Measurements from ENCODE around the gene ARID4B. TPM values are rescaled to one million over a fixed set of nuclear protein-coding genes. Genes with fewer than 3 reads are reported as not detected.

Gene ARID4B
- total RNA-seq, 2 experiments from 2014 or later = 28.7 to 44.9 TPM

GRCh38 chr1:235246022-235246948 is 81.7 kb downstream of the ARID4B start:
- H3K4me3 ChIP-seq (ENCODE audit: low read depth, low read length, poor library complexity, severe bottlenecking) = no peak overlapping the region
- H3K4me1 ChIP-seq (ENCODE audit: insufficient read depth, low read length, poor library complexity, severe bottlenecking) = no peaks in the 10 kb centered on the region
- H2AFZ ChIP-seq (ENCODE audit: low read length) = no peak overlapping the region
- no peak overlapping the region for H3K27ac ChIP-seq (ENCODE audit: low read depth, low read length, poor library complexity, severe bottlenecking)
- H3K4me2 ChIP-seq (ENCODE audit: low read length) = no peak overlapping the region
- TF ChIP-seq CTCF (conservative IDR thresholded peaks at IDR 0.05; ENCODE audit: low read length) (no peak), EZH2phosphoT487 (IDR thresholded peaks at IDR 0.05; ENCODE audit: borderline replicate concordance, low read depth, low read length) (no peak)
- intact Hi-C loops (cut with micrococcal nuclease; ENCODE audit: unreplicated experiment) = no loop called here
- H3K79me2 ChIP-seq (ENCODE audit: insufficient read depth, low read depth, low read length) = 0 out of 2 replicates have a peak, but pooled peaks cover 5% of the 10 kb centered on the region
- H4K20me1 ChIP-seq (ENCODE audit: insufficient read depth, low read length) = no peaks in the 10 kb centered on the region
- H3K9me3 ChIP-seq (ENCODE audit: low read length) = no peaks in the 10 kb centered on the region
- BruUV-seq (replicated peaks) = no TSS peak
- no peak for DNase-seq (ENCODE audit: low spot score)
- no peaks in the 10 kb centered on the region for H3K9me2 ChIP-seq (ENCODE audit: insufficient read depth, low read length)
- peaks cover 43% of the 10 kb centered on the region for H3K36me3 ChIP-seq (ENCODE audit: insufficient read depth, low read length)
- POLR2A ChIA-PET = interaction anchor here (0.6 to 1.1 kb wide), 3 partner anchors 12 to 717 kb away, joined by 3 to 6 read pairs (median 4); no protein-coding TSS in a partner anchor
- CTCF ChIA-PET (ENCODE audit: unreplicated experiment) = no interaction called here

- H3K79me2 ChIP-seq (ENCODE audit: insufficient read depth, low read depth, low read length) = 0 out of 2 replicates have a peak, but pooled peaks cover 5% of the 10 kb centered on the region
- no peaks in the 10 kb centered on the region for H3K4me1 ChIP-seq (ENCODE audit: insufficient read depth, low read length, poor library complexity, severe bottlenecking)
- no peaks in the 10 kb centered on the region for H4K20me1 ChIP-seq (ENCODE audit: insufficient read depth, low read length)
- H3K4me3 ChIP-seq (ENCODE audit: low read depth, low read length, poor library complexity, severe bottlenecking) = no peak overlapping the region
- intact Hi-C loops (cut with micrococcal nuclease; ENCODE audit: unreplicated experiment) = no loop called here
- H3K36me3 ChIP-seq (ENCODE audit: insufficient read depth, low read length) = peaks cover 42% of the 10 kb centered on the region
- H3K9me2 ChIP-seq (ENCODE audit: insufficient read depth, low read length) = no peaks in the 10 kb centered on the region
- no peak overlapping the region for H3K4me2 ChIP-seq (ENCODE audit: low read length)
- ChIA-PET POLR2A (no interaction called here), CTCF (ENCODE audit: unreplicated experiment) (no interaction called here)
- H3K9me3 ChIP-seq (ENCODE audit: low read length) = no peaks in the 10 kb centered on the region
- BruUV-seq (replicated peaks) = no TSS peak
- no peak for DNase-seq (ENCODE audit: low spot score)
- TF ChIP-seq EZH2phosphoT487 (IDR thresholded peaks at IDR 0.05; ENCODE audit: borderline replicate concordance, low read depth, low read length) (no peak), CTCF (conservative IDR thresholded peaks at IDR 0.05; ENCODE audit: low read length) (no peak)
- no peak overlapping the region for H2AFZ ChIP-seq (ENCODE audit: low read length)
- H3K27ac ChIP-seq (ENCODE audit: low read depth, low read length, poor library complexity, severe bottlenecking) = no peak overlapping the region
Observed at GRCh38 chr1:235244974-235245592, 82.9 kb downstream of the ARID4B start.
